ENCODE data around the gene GOLGA5.

The GOLGA5 gene

GRCh38 chr14:92883066-92883465 lies 89.0 kb downstream of the GOLGA5 start:
- no peak for DNase-seq (ENCODE audit: low read depth in 2 of 2)

- DNase-seq (ENCODE audit: low read depth in 2 of 2): no peak
These were observed 90.3 kb downstream of the GOLGA5 start for GRCh38 chr14:92884410-92884809.

GRCh38 chr14:92885279-92886061 lies 91.4 kb downstream of the GOLGA5 start:
- no peak for DNase-seq (ENCODE audit: low read depth in 2 of 2)

- no peak for DNase-seq (ENCODE audit: low read depth in 2 of 2)
These were observed 92.2 kb downstream of the GOLGA5 start for GRCh38 chr14:92886337-92886736.

GRCh38 chr14:92887157-92887556 lies 93.1 kb downstream of the GOLGA5 start:
- DNase-seq (ENCODE audit: low read depth in 2 of 2): no peak

GRCh38 chr14:92888896-92889295 lies 94.8 kb downstream of the GOLGA5 start:
- no peak for DNase-seq (ENCODE audit: low read depth in 2 of 2)

Measured in stimulated activated CD8-positive, alpha-beta memory T cell treated with anti-CD3 and anti-CD28 coated beads, Interleukin-2, amount 100 ng/mL, for 48 hours (primary cell).